Stomach smooth muscle (tissue), 2 donors: ENCODE results near the gene SMPD1.

Source experiments
- H3K27ac ChIP-seq: one replicate; pipeline ENCODE4 v1.7.0; 2013; ENCODE audit warnings: mild to moderate bottlenecking, low read length, inconsistent platforms
- H3K27me3 ChIP-seq, 2 donors: one replicate each; pipeline ENCODE4 v1.7.0; 2013; ENCODE audit warnings: low read length in 2 of 2; ENCODE audit not compliant: insufficient read depth in 2 of 2, control insufficient read depth in 1 of 2
- H3K36me3 ChIP-seq, 2 donors: one replicate each; pipeline ENCODE4 v1.7.0; 2013; ENCODE audit warnings: low read length in 2 of 2; ENCODE audit not compliant: control insufficient read depth in 2 of 2, insufficient read depth in 2 of 2
- H3K4me1 ChIP-seq: one replicate; pipeline ENCODE4 v1.7.0; 2013; ENCODE audit warnings: low read length; ENCODE audit not compliant: control insufficient read depth, insufficient read depth
- H3K4me3 ChIP-seq, 2 donors: one replicate each; pipeline ENCODE4 v1.7.0; 2013; ENCODE audit warnings: low read length in 2 of 2
- H3K9ac ChIP-seq, 2 donors: one replicate each; pipeline ENCODE4 v1.7.0; 2013; ENCODE audit warnings: low read length in 2 of 2, mild to moderate bottlenecking in 1 of 2
- H3K9me3 ChIP-seq, 2 donors: one replicate each; pipeline ENCODE4 v1.7.0; 2013; ENCODE audit warnings: low read length in 2 of 2; ENCODE audit not compliant: control insufficient read depth in 2 of 2
- donor health status: healthy.
- donor health status: Pancreatic carcinoma.

SMPD1 gene

DNA sequence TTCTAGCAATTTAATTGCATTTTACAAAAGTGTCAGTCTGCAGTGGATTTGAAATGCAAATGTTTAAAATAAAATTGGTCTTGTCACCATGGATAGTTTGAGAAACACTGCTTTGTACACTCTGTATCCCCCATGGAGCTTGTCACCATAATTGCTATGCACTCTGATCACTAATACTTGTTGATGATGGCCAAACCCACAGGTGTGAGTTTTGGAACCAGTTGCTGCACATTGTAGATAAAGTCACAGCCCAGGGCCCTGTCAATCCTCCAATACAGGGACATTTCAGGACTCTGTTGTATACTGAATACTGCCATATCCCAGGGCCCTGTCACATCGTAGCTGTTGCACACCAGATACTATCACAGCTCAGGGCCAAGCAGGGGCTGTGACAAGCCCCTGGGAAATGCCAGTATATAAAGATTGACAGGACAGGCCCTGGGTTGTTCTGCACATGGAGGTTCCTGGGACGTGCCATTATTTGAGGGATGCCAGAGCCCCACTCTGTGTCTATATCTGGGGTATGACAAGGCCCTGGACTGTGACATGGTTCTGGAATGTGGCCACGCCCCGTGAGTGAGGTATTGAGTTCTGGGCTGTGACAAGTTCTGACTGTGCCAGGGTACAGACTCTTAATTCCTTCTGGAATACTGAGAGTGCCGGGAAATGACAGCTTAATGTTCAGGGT is 27.9 kb upstream of the SMPD1 start:
- H3K27ac ChIP-seq, result no peak overlapping the region
- H3K4me1 ChIP-seq, result peaks cover 10% of the 10 kb centered on the region
- no peak overlapping the region for H3K4me3 ChIP-seq
- no peaks in the 10 kb centered on the region for H3K36me3 ChIP-seq
- H3K9me3 ChIP-seq, result no peaks in the 10 kb centered on the region
- no peaks in the 10 kb centered on the region for H3K27me3 ChIP-seq
- H3K9ac ChIP-seq, result no peak overlapping the region

DNA sequence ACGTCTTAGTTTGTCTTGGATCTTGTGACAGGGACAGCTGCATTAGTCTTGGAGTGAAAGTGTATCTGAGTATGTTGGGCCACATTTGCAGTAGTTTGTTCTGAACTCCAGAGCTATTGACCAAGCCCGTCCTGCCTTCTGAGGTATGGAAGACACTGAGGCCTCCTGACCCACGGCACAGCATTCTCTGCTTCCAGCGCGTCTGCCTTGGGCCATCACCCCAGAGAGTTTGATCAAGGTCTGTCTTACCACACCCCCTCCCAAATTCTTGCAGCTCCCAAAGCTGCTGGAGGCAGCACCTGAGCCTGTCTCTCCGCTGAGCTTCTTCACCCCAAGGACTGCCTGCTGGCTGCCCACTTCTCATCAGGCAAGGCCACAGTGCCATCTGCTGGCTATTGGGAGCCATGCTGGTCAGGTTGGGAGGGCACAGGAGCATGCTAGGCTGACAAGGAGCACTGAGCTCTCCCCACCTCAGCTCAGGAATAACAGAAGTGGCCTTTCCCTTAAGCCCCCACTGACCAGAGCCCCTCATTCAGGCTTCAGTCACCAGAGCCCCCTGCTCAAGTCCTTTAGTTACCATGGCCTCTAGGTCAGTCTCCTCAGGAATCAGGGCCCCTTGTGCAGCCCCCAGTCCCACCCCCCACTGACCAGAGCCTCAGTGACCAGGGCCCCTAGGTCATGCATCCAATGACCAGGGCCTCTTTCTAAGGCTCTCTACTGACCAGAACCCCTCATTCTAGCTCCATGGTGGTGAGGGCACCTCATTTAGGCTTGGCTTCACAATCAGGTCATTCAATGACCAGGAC is 27.2 kb upstream of the SMPD1 start:
- Histone ChIP-seq H3K27ac (no peak overlapping the region), H3K36me3 (no peaks in the 10 kb centered on the region), H3K4me1 (peaks cover 10% of the 10 kb centered on the region), H3K4me3 (no peak overlapping the region), H3K9ac (no peak overlapping the region), H3K9me3 (no peaks in the 10 kb centered on the region), H3K27me3 (no peaks in the 10 kb centered on the region)

DNA sequence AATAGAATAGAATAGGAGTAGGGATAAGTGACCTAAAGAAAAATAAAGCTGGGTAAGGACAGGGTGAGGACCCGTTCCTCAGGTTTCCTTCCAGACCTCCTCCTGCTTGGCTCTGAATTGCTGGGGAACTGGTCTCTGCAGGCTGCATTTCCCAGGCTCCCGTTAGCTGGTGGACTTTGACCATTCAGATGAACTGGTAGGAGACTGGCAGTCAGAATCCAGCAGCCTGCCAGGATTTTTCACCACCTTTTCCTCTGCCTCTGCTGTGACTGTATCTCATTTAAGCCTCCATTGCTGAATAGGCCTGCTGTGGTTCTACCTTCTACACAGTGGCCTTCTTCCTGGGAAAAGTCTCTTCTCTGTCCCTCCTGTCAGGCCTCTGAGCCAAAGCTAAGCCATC is 24.6 kb upstream of the SMPD1 start:
- H3K4me3 ChIP-seq, result no peak overlapping the region
- H3K36me3 ChIP-seq, result no peaks in the 10 kb centered on the region
- H3K27ac ChIP-seq, result no peak overlapping the region
- no peaks in the 10 kb centered on the region for H3K27me3 ChIP-seq
- H3K9ac ChIP-seq, result no peak overlapping the region
- H3K9me3 ChIP-seq, result no peaks in the 10 kb centered on the region
- peaks cover 10% of the 10 kb centered on the region for H3K4me1 ChIP-seq

DNA sequence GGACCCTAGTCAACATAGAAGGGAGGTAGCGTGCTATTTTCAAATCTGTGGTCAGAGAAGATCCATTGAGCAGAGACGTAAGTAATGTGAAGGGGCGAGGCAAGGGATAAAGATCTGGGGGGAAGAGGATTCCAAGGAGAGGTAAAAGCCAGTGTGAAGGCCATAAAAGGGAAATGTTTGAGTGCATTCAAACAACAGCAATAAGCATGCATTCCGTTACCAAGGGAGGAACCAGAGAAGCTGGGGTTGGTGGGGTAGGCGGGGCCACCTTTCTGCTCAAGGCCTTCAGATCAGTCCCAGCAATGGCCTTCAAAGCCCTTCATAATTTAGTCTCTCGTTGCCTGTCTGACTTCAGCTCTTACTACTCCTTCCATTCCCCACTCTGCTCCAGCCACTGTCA is 18.4 kb upstream of the SMPD1 start:
- no peaks in the 10 kb centered on the region for H3K9me3 ChIP-seq
- peaks cover 0 to 2% of the 10 kb centered on the region in 2 donors for H3K27me3 ChIP-seq
- H3K36me3 ChIP-seq, result no peaks in the 10 kb centered on the region
- no peak overlapping the region for H3K9ac ChIP-seq
- H3K27ac ChIP-seq, result no peak overlapping the region
- no peaks in the 10 kb centered on the region for H3K4me1 ChIP-seq
- no peak overlapping the region for H3K4me3 ChIP-seq

DNA sequence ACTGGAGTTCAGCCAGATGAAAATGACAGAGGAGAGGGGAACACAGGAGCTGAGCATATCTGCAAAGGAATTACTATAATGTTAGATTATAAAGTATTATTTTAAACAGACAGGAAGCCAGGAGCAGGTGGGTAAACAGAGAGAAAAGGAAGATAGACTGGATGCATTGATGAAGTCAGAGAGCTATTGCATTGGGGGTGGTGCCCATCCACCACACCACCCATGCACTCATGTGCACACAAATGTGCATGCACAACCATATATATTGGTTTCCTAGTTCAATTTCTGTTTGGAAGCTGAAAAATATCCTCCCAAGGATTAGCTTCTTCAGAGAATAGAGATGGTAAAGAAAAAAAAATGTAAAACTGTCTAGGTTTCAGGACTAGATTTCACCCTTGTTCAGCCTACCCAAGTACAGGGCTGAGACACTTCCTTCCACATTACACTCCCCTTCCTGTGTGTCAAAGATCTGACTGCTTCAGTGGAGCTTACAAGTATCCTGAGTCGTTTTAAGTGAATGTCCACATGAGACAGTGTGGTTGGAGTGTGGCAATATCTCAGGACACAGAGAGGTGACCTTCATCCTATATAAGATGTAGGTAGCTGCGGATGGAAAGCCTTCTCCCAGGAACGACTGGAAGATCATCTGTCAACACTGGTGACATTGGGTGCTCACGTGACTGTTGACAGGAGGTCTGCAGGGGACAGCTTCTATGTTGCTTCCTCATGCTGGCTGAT is 12.2 kb upstream of the SMPD1 start:
- Histone ChIP-seq H3K27me3 (peaks cover 0 to 2% of the 10 kb centered on the region in 2 donors), H3K4me3 (no peak overlapping the region), H3K27ac (no peak overlapping the region), H3K9ac (no peak overlapping the region), H3K9me3 (no peaks in the 10 kb centered on the region), H3K36me3 (no peaks in the 10 kb centered on the region), H3K4me1 (no peaks in the 10 kb centered on the region)

DNA sequence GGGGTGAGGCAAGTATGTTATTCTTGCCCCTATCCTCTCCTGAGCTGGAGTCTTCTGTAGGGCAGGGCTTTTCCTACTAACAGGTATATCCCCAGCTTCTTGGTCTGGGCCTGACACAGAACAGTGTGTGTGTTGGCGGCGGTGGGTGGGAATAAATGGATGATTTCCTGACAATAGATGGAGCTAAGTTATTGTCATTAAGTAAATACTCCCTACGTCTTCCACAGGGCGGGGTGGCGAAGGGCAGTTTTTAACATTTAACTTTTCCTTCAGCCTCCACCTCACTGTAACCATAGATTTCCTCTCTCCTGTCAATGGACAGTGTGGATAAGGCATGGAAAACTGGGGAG is 11.7 kb upstream of the SMPD1 start:
- no peak overlapping the region for H3K4me3 ChIP-seq
- H3K9me3 ChIP-seq, result no peaks in the 10 kb centered on the region
- H3K9ac ChIP-seq, result no peak overlapping the region
- H3K27ac ChIP-seq, result no peak overlapping the region
- H3K27me3 ChIP-seq, result no peaks in the 10 kb centered on the region
- no peaks in the 10 kb centered on the region for H3K36me3 ChIP-seq
- no peaks in the 10 kb centered on the region for H3K4me1 ChIP-seq

DNA sequence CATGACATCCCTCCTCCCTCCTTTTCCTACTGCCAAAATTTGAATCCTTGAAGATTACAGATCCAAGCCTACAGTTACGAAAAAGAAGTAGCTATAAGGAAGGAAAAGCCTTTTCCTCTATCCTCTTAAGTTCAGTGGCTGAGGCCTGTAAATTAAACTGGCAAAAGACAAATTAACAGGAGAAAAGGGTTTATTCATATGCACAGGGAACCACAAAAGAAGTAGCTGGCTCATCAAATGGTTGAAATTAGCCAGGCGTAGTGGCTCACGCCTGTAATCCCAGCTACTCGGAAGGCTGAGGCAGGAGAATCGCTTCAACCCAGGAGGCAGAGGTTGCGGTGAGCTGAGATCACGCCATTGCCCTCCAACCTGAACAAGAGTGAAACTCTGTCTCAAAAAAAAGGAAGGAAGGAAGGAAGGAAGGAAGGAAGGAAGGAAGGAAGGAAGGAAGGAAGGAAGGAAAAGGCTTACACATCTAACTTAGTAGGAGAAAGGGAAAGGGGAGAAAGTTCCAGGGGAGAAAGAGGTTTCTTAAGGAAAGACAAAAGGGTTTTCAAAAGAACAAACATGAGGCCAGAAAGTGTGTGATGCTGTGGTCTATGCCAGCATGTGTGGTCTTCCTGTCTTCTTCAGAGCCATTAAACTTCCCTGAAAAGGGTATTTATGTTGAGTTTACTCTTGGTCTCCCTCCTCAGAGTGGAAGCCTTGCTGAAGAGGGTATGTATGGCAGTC is 5.1 kb upstream of the SMPD1 start:
- H3K4me1 ChIP-seq, result peaks cover 7% of the 10 kb centered on the region
- no peak overlapping the region for H3K27ac ChIP-seq
- no peak overlapping the region for H3K4me3 ChIP-seq
- H3K9ac ChIP-seq, result no peak overlapping the region
- no peaks in the 10 kb centered on the region for H3K27me3 ChIP-seq
- no peaks in the 10 kb centered on the region for H3K36me3 ChIP-seq
- no peaks in the 10 kb centered on the region for H3K9me3 ChIP-seq

DNA sequence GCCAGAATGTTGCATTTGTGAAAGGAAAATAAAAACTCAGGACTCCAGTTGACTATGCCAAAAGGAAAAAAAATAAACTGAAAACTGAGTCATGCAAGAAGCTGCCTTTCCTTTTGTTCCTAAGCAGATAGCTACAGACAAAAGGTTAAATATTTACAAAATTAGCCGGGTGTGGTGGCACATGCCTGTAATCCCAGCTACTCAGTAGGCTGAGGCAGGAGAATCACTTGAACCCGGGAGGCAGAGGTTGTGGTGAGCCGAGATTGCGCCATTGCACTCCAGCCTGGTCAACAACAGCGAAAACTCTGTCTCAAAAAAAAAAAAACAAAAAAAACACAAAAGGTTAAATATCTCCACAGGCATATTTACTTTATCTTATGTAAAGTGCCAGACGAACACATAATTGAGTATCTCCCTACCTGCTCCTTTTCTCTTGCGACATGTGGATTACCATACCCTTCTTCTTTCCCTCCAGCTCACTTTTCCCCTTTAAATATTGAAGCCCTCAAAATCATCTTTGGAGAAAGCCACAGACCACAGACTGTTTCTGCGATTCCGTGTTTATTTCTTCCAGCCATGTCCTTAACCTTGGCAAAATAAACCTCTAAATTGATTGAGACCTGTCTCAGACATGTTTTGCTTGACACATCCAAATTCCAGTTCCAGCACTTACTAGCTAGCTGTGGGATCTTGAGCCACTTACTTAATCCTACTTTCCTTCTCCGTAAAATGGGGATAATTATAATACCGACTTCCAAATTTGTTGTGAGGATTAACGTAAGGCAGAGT is 2.3 kb upstream of the SMPD1 start:
- Histone ChIP-seq H3K36me3 (peaks cover 0 to 3% of the 10 kb centered on the region in 2 donors), H3K9ac (no peak overlapping the region), H3K9me3 (no peaks in the 10 kb centered on the region), H3K27ac (peak overlapping the region; percentile 88), H3K27me3 (no peaks in the 10 kb centered on the region), H3K4me1 (peaks cover 24% of the 10 kb centered on the region), H3K4me3 (no peak overlapping the region)

DNA sequence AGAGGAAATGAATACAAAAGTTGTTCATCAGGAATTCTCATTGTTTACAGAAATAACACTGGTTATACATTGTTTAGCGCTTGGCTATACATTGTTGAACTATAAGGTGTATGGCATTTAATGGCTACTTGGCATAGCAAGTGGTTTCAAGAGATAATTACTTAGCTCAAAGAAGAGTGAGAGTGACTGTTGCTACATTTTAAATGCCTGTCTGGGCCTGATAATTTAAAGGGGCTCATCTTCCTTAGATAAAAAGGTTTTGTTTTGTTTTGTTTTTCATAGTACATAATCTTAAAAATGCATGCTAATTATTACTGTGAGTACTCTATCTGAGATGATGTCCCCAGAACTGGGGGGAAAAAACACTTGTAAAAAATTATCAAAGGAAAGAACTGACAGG is 1.5 kb upstream of the SMPD1 start:
- H3K4me3 ChIP-seq, result no peak overlapping the region
- no peaks in the 10 kb centered on the region for H3K9me3 ChIP-seq
- no peaks in the 10 kb centered on the region for H3K27me3 ChIP-seq
- H3K27ac ChIP-seq, result peak overlapping the region; percentile 88
- no peak overlapping the region for H3K9ac ChIP-seq
- peaks cover 0 to 7% of the 10 kb centered on the region in 2 donors for H3K36me3 ChIP-seq
- H3K4me1 ChIP-seq, result peaks cover 26% of the 10 kb centered on the region
